Neural progenitor cell (in vitro differentiated cells): ENCODE results near the gene TSSC4.

Source experiments
- EZH2 ChIP-seq: fragments of 200-600 bp; sonication (generic); IDR thresholded peaks from 2 replicates; pipeline ENCODE4 v1.6.1; 2017; ENCODE audit warnings: antibody characterized with exemption, mild to moderate bottlenecking, moderate library complexity
- EZH2phosphoT487 ChIP-seq: fragments of 200-600 bp; sonication (generic); IDR thresholded peaks from 2 replicates; pipeline ENCODE4 v1.6.1; 2017; ENCODE audit warnings: antibody characterized with exemption
- TF ChIP-seq, protein P1 (sequence below): fragments of 200-600 bp; sonication (generic); IDR thresholded peaks from 2 replicates; pipeline ENCODE4 v1.5.1; 2017; ENCODE audit warnings: antibody characterized with exemption, mild to moderate bottlenecking

DNA sequence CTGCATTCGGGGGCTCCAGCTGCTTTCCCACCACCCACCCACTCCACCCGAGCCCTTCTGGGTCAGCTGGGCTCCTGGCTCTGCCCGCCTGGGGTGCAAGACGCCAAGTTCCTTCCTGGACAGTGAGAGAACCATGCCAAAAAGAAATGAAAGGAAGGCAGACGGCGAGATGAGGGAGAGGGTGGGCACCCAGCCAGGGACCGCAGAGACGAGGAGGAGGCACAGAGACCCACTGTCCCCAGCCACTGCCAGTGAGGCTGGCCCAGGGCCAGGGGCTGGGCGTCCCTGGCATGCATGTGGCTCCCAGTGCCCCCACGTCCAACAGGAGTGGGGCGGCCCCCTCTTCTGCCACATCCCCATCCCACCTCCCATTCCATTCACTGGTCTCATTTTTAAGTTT lies 34.3 kb upstream of the TSSC4 start:
- TF ChIP-seq, protein P1, sequence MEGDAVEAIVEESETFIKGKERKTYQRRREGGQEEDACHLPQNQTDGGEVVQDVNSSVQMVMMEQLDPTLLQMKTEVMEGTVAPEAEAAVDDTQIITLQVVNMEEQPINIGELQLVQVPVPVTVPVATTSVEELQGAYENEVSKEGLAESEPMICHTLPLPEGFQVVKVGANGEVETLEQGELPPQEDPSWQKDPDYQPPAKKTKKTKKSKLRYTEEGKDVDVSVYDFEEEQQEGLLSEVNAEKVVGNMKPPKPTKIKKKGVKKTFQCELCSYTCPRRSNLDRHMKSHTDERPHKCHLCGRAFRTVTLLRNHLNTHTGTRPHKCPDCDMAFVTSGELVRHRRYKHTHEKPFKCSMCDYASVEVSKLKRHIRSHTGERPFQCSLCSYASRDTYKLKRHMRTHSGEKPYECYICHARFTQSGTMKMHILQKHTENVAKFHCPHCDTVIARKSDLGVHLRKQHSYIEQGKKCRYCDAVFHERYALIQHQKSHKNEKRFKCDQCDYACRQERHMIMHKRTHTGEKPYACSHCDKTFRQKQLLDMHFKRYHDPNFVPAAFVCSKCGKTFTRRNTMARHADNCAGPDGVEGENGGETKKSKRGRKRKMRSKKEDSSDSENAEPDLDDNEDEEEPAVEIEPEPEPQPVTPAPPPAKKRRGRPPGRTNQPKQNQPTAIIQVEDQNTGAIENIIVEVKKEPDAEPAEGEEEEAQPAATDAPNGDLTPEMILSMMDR: no peak
- no peak for TF ChIP-seq EZH2
- TF ChIP-seq EZH2phosphoT487: no peak
